GM12878 (cell line): ENCODE data around the gene FARS2. TPM values are rescaled to one million over a fixed set of nuclear protein-coding genes. Genes with fewer than 3 reads are reported as not detected.

Source experiments
- ATAC-seq: fragments of 200-7000 bp; cut with Tn5 transposase; 3 replicates; pipeline ENCODE4 v1.9.1; 2020; ENCODE audit warnings: mild to moderate bottlenecking, moderate library complexity
- BruUV-seq: library from RNA; stranded (reverse); fragments of 400-500 nt; replicated peaks from 2 replicates; lab custom pipeline; 2021; lab: Mats Ljungman, UMichigan
- CTCF ChIA-PET: fragments of 300-600 bp; sonication (Branson Sonifier 250); formaldehyde crosslinking; extraction: SDS; loops from one replicate; lab custom pipeline; 2021; ENCODE audit warnings: inconsistent platforms; lab: Yijun Ruan, JAX
- POLR2A ChIA-PET: fragments of 350-600 bp; formaldehyde crosslinking; extraction: SDS; loops from one replicate; lab custom pipeline; 2021; ENCODE audit warnings: inconsistent platforms; lab: Charles Lee
- RAD21 ChIA-PET: fragments of 300-600 bp; sonication (Branson Sonifier 250); formaldehyde crosslinking; loops from one replicate; lab custom pipeline; 2023; ENCODE audit warnings: antibody characterized with exemption; ENCODE audit not compliant: unreplicated experiment; lab: Charles Lee
- SMC1A ChIA-PET: fragments of 300-600 bp; sonication (Branson Sonifier 250); formaldehyde crosslinking; loops from one replicate; lab custom pipeline; 2023; ENCODE audit not compliant: unreplicated experiment, uncharacterized antibody; lab: Charles Lee
- DNase-seq: peaks from one replicate; pipeline ENCODE4 v3.0.0-alpha.2; 2011; ENCODE audit warnings: low read depth, low spot score
- FAIRE-seq: peaks from 3 replicates; lab custom pipeline; 2011; peaks lifted over from hg19 to GRCh38; lab: Jason Lieb, UNC
- H2AFZ ChIP-seq: 2 replicates; pipeline ENCODE4 v1.6.0; 2011; ENCODE audit warnings: low read depth, low read length, control low read depth; ENCODE audit not compliant: control insufficient read depth
- H3K27ac ChIP-seq: 2 replicates; pipeline ENCODE4 v1.5.1; 2011; ENCODE audit warnings: control low read depth; ENCODE audit not compliant: control insufficient read depth, insufficient read depth
- H3K27me3 ChIP-seq, 2 experiments: replicated peaks in 1 of 2; 2 replicates each; pipeline versions ENCODE4 v1.6.0 to v1.6.1; 2011; ENCODE audit warnings: low read length in 1 of 2; ENCODE audit not compliant: control insufficient read depth in 2 of 2, insufficient read depth in 2 of 2
- H3K36me3 ChIP-seq, 2 experiments: 2 replicates each; pipeline ENCODE4 v1.5.1; 2011; ENCODE audit warnings: low read length in 1 of 2; ENCODE audit not compliant: control insufficient read depth in 2 of 2, insufficient read depth in 2 of 2
- H3K4me1 ChIP-seq: 2 replicates; pipeline ENCODE4 v1.6.1; 2011; ENCODE audit warnings: mild to moderate bottlenecking, low read length, moderate library complexity, mixed read lengths; ENCODE audit not compliant: control insufficient read depth, insufficient read depth
- H3K4me2 ChIP-seq: 2 replicates; pipeline ENCODE4 v1.6.0; 2011; ENCODE audit warnings: control low read depth; ENCODE audit not compliant: control insufficient read depth, insufficient read depth
- H3K4me3 ChIP-seq: fragments of 200-600 bp; sonication (generic); 2 replicates; pipeline ENCODE4 v1.5.1; 2016
- H3K79me2 ChIP-seq: 2 replicates; pipeline ENCODE4 v1.6.0; 2011; ENCODE audit warnings: low read length; ENCODE audit not compliant: control insufficient read depth, insufficient read depth
- H3K9ac ChIP-seq: 2 replicates; pipeline ENCODE4 v1.8.0; 2011; ENCODE audit warnings: low read length, control low read depth, mixed read lengths; ENCODE audit not compliant: control insufficient read depth, insufficient read depth
- H3K9me3 ChIP-seq: replicated peaks from 3 replicates; pipeline ENCODE4 v1.5.1; 2011; ENCODE audit warnings: mild to moderate bottlenecking, low read length; ENCODE audit not compliant: control insufficient read depth, insufficient read depth
- H4K20me1 ChIP-seq: 2 replicates; pipeline ENCODE4 v1.6.0; 2011; ENCODE audit not compliant: control insufficient read depth, insufficient read depth
- ASH2L ChIP-seq: fragments of 300-600, 200-600 bp; sonication (generic); IDR thresholded peaks from 2 replicates; pipeline ENCODE4 v1.6.1; 2017; ENCODE audit warnings: low read depth, mild to moderate bottlenecking, borderline replicate concordance
- BACH1 ChIP-seq: fragments of 450-650 bp; IDR thresholded peaks from 2 replicates; pipeline ENCODE4 v1.6.1; 2017; ENCODE audit warnings: mild to moderate bottlenecking, borderline replicate concordance
- BRCA1 ChIP-seq: IDR thresholded peaks from 2 replicates; pipeline ENCODE4 v1.6.1; 2011; ENCODE audit warnings: low read depth, low read length, improper control_type of control experiment
- CBFB ChIP-seq: IDR thresholded peaks from 2 replicates; pipeline ENCODE4 v1.6.1; 2016; ENCODE audit warnings: antibody characterized with exemption, low read depth
- CREM ChIP-seq: IDR thresholded peaks from 2 replicates; pipeline ENCODE4 v1.6.1; 2014; ENCODE audit warnings: antibody characterized with exemption, low read depth
- ESRRA ChIP-seq: IDR thresholded peaks from 2 replicates; pipeline ENCODE4 v1.6.1; 2012; ENCODE audit warnings: mild to moderate bottlenecking, low read length, improper control_type of control experiment
- IRF4 ChIP-seq: IDR thresholded peaks from 2 replicates; pipeline ENCODE4 v1.6.1; 2011; ENCODE audit warnings: low read depth, low read length
- POU2F2 ChIP-seq: IDR thresholded peaks from 3 replicates; pipeline ENCODE4 v1.6.1; 2011; ENCODE audit warnings: low read depth, mild to moderate bottlenecking, low read length, borderline replicate concordance
- SMARCA5 ChIP-seq: fragments of 450-650 bp; IDR thresholded peaks from 2 replicates; pipeline ENCODE4 v1.6.1; 2017; ENCODE audit warnings: mild to moderate bottlenecking
- SREBF2 ChIP-seq: IDR thresholded peaks from 2 replicates; pipeline ENCODE4 v1.6.1; 2012; ENCODE audit warnings: mild to moderate bottlenecking, low read length
- ZBTB33 ChIP-seq: fragments of 450-650 bp; IDR thresholded peaks from 2 replicates; pipeline ENCODE4 v1.6.1; 2017; ENCODE audit warnings: mild to moderate bottlenecking
- ZBTB4 ChIP-seq: fragments of 450-650 bp; formaldehyde crosslinking; IDR thresholded peaks from 2 replicates; pipeline ENCODE4 v1.4.0; 2022; ENCODE audit warnings: mild to moderate bottlenecking, moderate library complexity
- ZNF592 ChIP-seq: fragments of 450-650 bp; IDR thresholded peaks from 2 replicates; pipeline ENCODE4 v1.6.1; 2017; ENCODE audit warnings: mild to moderate bottlenecking, moderate library complexity
- ZNF622 ChIP-seq: fragments of 450-650 bp; IDR thresholded peaks from 2 replicates; pipeline ENCODE4 v1.6.1; 2017; ENCODE audit warnings: mild to moderate bottlenecking, inconsistent platforms
- WGBS: methylation state at CpG from one replicate; pipeline ENCODE4 v1.1.6; 2016; ENCODE audit warnings: low lambda C conversion rate; ENCODE audit not compliant: insufficient replicate concordance, insufficient coverage; ENCODE audit errors: missing lambda C conversion rate; 5-methylcytosine and 5-hydroxymethylcytosine counted together
- in situ Hi-C: fragments of 300-500 bp; cut with MboI; formaldehyde crosslinking; loops from 9 replicates; pipeline ENCODE4 v1.14.3; 2018; ENCODE audit warnings: mixed read lengths
- intact Hi-C: fragments of 100-400 bp; cut with micrococcal nuclease; formaldehyde crosslinking; loops from one replicate; pipeline ENCODE4 v1.14.2; 2022; ENCODE audit not compliant: unreplicated experiment
- polyA plus RNA-seq, 11 experiments: library from polyadenylated mRNA; depleted of rRNA in 4 of 11; unstranded in 6 of 11; stranded (reverse) in 5 of 11; fragments of >200 nt; fragmentation: Nextera tagmentation in 4 of 11; fragmentation: Illumina TruSeq in 1 of 11; extraction: Ambion mirVana in 4 of 11; extraction: Trizol in 1 of 11; gene quantifications; 1 replicate in 1 of 11; 2 replicates in 10 of 11; pipeline versions ENCODE4 v1.2.1 to v1.2.3, GENCODE V29; 2011 to 2016; ENCODE audit warnings: inconsistent platforms in 2 of 11, missing spikeins in 2 of 11, low read depth in 1 of 11
- total RNA-seq, 4 experiments: library from RNA; depleted of rRNA in 3 of 4; stranded (reverse); fragments of >200 nt in 3 of 4; fragmentation: Illumina TruSeq in 1 of 4; extraction: Trizol in 1 of 4; gene quantifications; 2 replicates each; pipeline versions ENCODE4 v1.2.1 to v1.2.3, GENCODE V29; 2013 to 2021
- TF ChIP-seq, protein P1 (sequence below): IDR thresholded peaks from 2 replicates; pipeline ENCODE4 v1.6.1; 2012; ENCODE audit warnings: low read depth, low read length, improper control_type of control experiment

Gene FARS2
- total and polyA plus RNA-seq, 10 of the 15 experiments (the other 5 are each of a cell fraction or from before 2014, with no cell fraction given): 16.8 to 46.7 (median 25.6) TPM

DNA sequence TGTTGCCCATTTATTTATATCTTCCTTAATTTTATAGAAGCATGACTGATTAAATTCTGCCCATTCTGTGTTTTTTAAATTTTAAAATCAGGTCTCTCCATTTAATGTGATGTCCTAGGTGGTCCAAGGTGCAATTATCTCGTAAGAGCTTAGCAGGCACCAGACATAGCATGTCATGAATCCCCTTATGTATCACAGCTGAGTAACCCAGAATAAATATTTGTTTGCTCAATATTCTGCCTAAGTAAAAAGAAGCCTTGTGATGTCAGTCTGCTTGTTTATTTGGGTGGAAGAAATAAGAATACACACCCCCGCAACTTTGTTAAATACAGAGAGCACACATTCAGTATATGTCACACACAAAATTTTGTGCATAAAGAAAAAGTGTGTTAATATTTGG, 211.3 kb downstream of the FARS2 start:
- BruUV-seq: no TSS peak
- Histone ChIP-seq H3K27ac (no peak overlapping the region), H3K4me1 (0 out of 2 replicates have a peak, but pooled peaks cover 3% of the 10 kb centered on the region), H3K9me3 (no peaks in the 10 kb centered on the region), H3K79me2 (no peaks in the 10 kb centered on the region), H3K27me3 (no peaks in the 10 kb centered on the region), H4K20me1 (no peaks in the 10 kb centered on the region), H2AFZ (no peak overlapping the region), H3K36me3 (peaks cover 0 to 2% of the 10 kb centered on the region in 2 experiments; a peak in 1 of 4 replicates)
- POLR2A ChIA-PET: no interaction called here
- WGBS: 100% methylated on average over 2 of the region's 2 CpGs
- intact Hi-C loops: loop anchor here (5.0 to 10.0 kb wide), 2 partner anchors 292 to 1075 kb away; no protein-coding TSS in a partner anchor
- RAD21 ChIA-PET: interaction anchor here (2.2 kb wide), 1 partner anchor 198 kb away, joined by 15 read pairs; no protein-coding TSS in a partner anchor
- no peak for DNase-seq
- ATAC-seq: no peak
- no peak for TF ChIP-seq ESRRA
- TF ChIP-seq BRCA1: no peak
- TF ChIP-seq CBFB: no peak
- TF ChIP-seq ZBTB33: no peak
- TF ChIP-seq SREBF2: no peak
- TF ChIP-seq, protein P1, sequence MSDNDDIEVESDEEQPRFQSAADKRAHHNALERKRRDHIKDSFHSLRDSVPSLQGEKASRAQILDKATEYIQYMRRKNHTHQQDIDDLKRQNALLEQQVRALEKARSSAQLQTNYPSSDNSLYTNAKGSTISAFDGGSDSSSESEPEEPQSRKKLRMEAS: no peak
- no peak for TF ChIP-seq CREM
- TF ChIP-seq ZNF592: no peak
- no peak for TF ChIP-seq BACH1
- no peak for TF ChIP-seq POU2F2
- TF ChIP-seq ZNF622: no peak
- TF ChIP-seq ZBTB4 (CRISPR knock-in tag): no peak
- TF ChIP-seq IRF4: no peak
- TF ChIP-seq SMARCA5: no peak
- no peak for TF ChIP-seq ASH2L
- TF ChIP-seq, all 136 proteins: peak for 0
- Histone ChIP-seq H3K9ac (no peak overlapping the region), H3K4me3 (no peak overlapping the region), H3K4me2 (no peak overlapping the region)
- CTCF ChIA-PET: interaction anchor here (1.0 to 3.2 kb wide), 8 partner anchors 13 to 1074 kb away, joined by 3 to 43 read pairs (median 18); no protein-coding TSS in a partner anchor
- no peak for FAIRE-seq
- in situ Hi-C loops: loop anchor here (10.0 kb wide), 1 partner anchor 1072 kb away; no protein-coding TSS in a partner anchor
- SMC1A ChIA-PET: interaction anchor here (1.1 to 3.0 kb wide), 4 partner anchors 47 to 381 kb away, joined by 3 to 19 read pairs (median 4); no protein-coding TSS in a partner anchor
